Stomach smooth muscle (tissue), 2 donors: Measurements from ENCODE around the gene CYB5B.

ENCODE experiments used
- H3K27ac ChIP-seq: one replicate; pipeline ENCODE4 v1.7.0; 2013; ENCODE audit warnings: mild to moderate bottlenecking, low read length, inconsistent platforms
- H3K27me3 ChIP-seq, 2 donors: one replicate each; pipeline ENCODE4 v1.7.0; 2013; ENCODE audit warnings: low read length in 2 of 2; ENCODE audit not compliant: insufficient read depth in 2 of 2, control insufficient read depth in 1 of 2
- H3K36me3 ChIP-seq, 2 donors: one replicate each; pipeline ENCODE4 v1.7.0; 2013; ENCODE audit warnings: low read length in 2 of 2; ENCODE audit not compliant: control insufficient read depth in 2 of 2, insufficient read depth in 2 of 2
- H3K4me1 ChIP-seq: one replicate; pipeline ENCODE4 v1.7.0; 2013; ENCODE audit warnings: low read length; ENCODE audit not compliant: control insufficient read depth, insufficient read depth
- H3K4me3 ChIP-seq, 2 donors: one replicate each; pipeline ENCODE4 v1.7.0; 2013; ENCODE audit warnings: low read length in 2 of 2
- H3K9ac ChIP-seq, 2 donors: one replicate each; pipeline ENCODE4 v1.7.0; 2013; ENCODE audit warnings: low read length in 2 of 2, mild to moderate bottlenecking in 1 of 2
- H3K9me3 ChIP-seq, 2 donors: one replicate each; pipeline ENCODE4 v1.7.0; 2013; ENCODE audit warnings: low read length in 2 of 2; ENCODE audit not compliant: control insufficient read depth in 2 of 2
- donor health status: healthy.
- donor health status: Pancreatic carcinoma.

The CYB5B gene

GRCh38 chr16:69410219-69410990, 14.0 kb upstream of the CYB5B start:
- Histone ChIP-seq H3K9me3 (no peaks in the 10 kb centered on the region), H3K27me3 (no peaks in the 10 kb centered on the region), H3K4me1 (no peaks in the 10 kb centered on the region), H3K36me3 (no peaks in the 10 kb centered on the region), H3K27ac (no peak overlapping the region), H3K4me3 (no peak overlapping the region), H3K9ac (no peak overlapping the region)

- Histone ChIP-seq H3K4me3 (no peak overlapping the region), H3K27me3 (no peaks in the 10 kb centered on the region), H3K9ac (no peak overlapping the region), H3K36me3 (no peaks in the 10 kb centered on the region), H3K9me3 (no peaks in the 10 kb centered on the region), H3K27ac (no peak overlapping the region), H3K4me1 (no peaks in the 10 kb centered on the region)
Observed at GRCh38 chr16:69411064-69411985, 13.1 kb upstream of the CYB5B start.

- H3K27ac ChIP-seq, result no peak overlapping the region
- no peaks in the 10 kb centered on the region for H3K27me3 ChIP-seq
- no peak overlapping the region for H3K9ac ChIP-seq
- no peaks in the 10 kb centered on the region for H3K36me3 ChIP-seq
- no peak overlapping the region for H3K4me3 ChIP-seq
- no peaks in the 10 kb centered on the region for H3K4me1 ChIP-seq
- H3K9me3 ChIP-seq, result no peaks in the 10 kb centered on the region
Observed at GRCh38 chr16:69412287-69412686, 12.1 kb upstream of the CYB5B start.

GRCh38 chr16:69413045-69413664, 11.3 kb upstream of the CYB5B start:
- H3K27ac ChIP-seq, result no peak overlapping the region
- no peaks in the 10 kb centered on the region for H3K4me1 ChIP-seq
- H3K9me3 ChIP-seq, result no peaks in the 10 kb centered on the region
- H3K27me3 ChIP-seq, result no peaks in the 10 kb centered on the region
- no peaks in the 10 kb centered on the region for H3K36me3 ChIP-seq
- no peak overlapping the region for H3K9ac ChIP-seq
- H3K4me3 ChIP-seq, result no peak overlapping the region

- H3K27ac ChIP-seq, result no peak overlapping the region
- no peaks in the 10 kb centered on the region for H3K36me3 ChIP-seq
- no peak overlapping the region for H3K9ac ChIP-seq
- H3K27me3 ChIP-seq, result no peaks in the 10 kb centered on the region
- H3K4me1 ChIP-seq, result no peaks in the 10 kb centered on the region
- H3K4me3 ChIP-seq, result no peak overlapping the region
- no peaks in the 10 kb centered on the region for H3K9me3 ChIP-seq
Observed at GRCh38 chr16:69417520-69418199, 6.8 kb upstream of the CYB5B start.

GRCh38 chr16:69419956-69420355, 4.5 kb upstream of the CYB5B start:
- no peaks in the 10 kb centered on the region for H3K36me3 ChIP-seq
- no peak overlapping the region for H3K9ac ChIP-seq
- H3K9me3 ChIP-seq, result no peaks in the 10 kb centered on the region
- H3K4me3 ChIP-seq, result no peak overlapping the region
- peaks cover 7% of the 10 kb centered on the region for H3K4me1 ChIP-seq
- no peak overlapping the region for H3K27ac ChIP-seq
- no peaks in the 10 kb centered on the region for H3K27me3 ChIP-seq

GRCh38 chr16:69423189-69423588, 1.2 kb upstream of the CYB5B start:
- Histone ChIP-seq H3K9me3 (no peaks in the 10 kb centered on the region), H3K9ac (no peak overlapping the region), H3K27ac (no peak overlapping the region), H3K36me3 (peaks cover 3 to 4% of the 10 kb centered on the region in 2 donors), H3K27me3 (no peaks in the 10 kb centered on the region), H3K4me1 (peaks cover 7% of the 10 kb centered on the region), H3K4me3 (peak overlapping the region in 1 of 2 donors; percentile 100)

GRCh38 chr16:69424935-69425784, 741 bp downstream of the CYB5B start:
- no peaks in the 10 kb centered on the region for H3K27me3 ChIP-seq
- H3K9ac ChIP-seq, result peak overlapping the region; percentile 91 to 96
- H3K9me3 ChIP-seq, result no peaks in the 10 kb centered on the region
- peak overlapping the region; percentile 79 for H3K27ac ChIP-seq
- H3K4me3 ChIP-seq, result peak overlapping the region; percentile 93 to 100
- H3K36me3 ChIP-seq, result peaks cover 4 to 15% of the 10 kb centered on the region in 2 donors
- peaks cover 7% of the 10 kb centered on the region for H3K4me1 ChIP-seq

- Histone ChIP-seq H3K9me3 (no peaks in the 10 kb centered on the region), H3K9ac (no peak overlapping the region), H3K4me1 (peaks cover 3% of the 10 kb centered on the region), H3K27me3 (no peaks in the 10 kb centered on the region), H3K4me3 (no peak overlapping the region), H3K36me3 (peaks cover 11 to 23% of the 10 kb centered on the region in 2 donors), H3K27ac (no peak overlapping the region)
Observed at GRCh38 chr16:69428652-69429051, 4.2 kb downstream of the CYB5B start.
